AG04450 (cell line): ENCODE measurements around the gene ALDH3A1. TPM values are rescaled to one million over a fixed set of nuclear protein-coding genes. Genes with fewer than 3 reads are reported as not detected.

ENCODE experiments used
- CTCF ChIA-PET: fragments of 300-600, 350-600 bp; formaldehyde crosslinking; extraction: SDS; loops from one replicate; lab custom pipeline; 2022; ENCODE audit warnings: antibody characterized with exemption, inconsistent platforms; lab: Charles Lee
- POLR2A ChIA-PET: fragments of 350-600 bp; formaldehyde crosslinking; extraction: SDS; loops from one replicate; lab custom pipeline; 2021; ENCODE audit warnings: antibody characterized with exemption, inconsistent platforms; lab: Yijun Ruan, JAX
- DNase-seq: peaks from one replicate; pipeline ENCODE4 v3.0.0-alpha.2; 2011; ENCODE audit warnings: low read depth, low spot score
- H3K27ac ChIP-seq: one replicate; pipeline ENCODE4 v1.5.1; 2012; ENCODE audit warnings: low read depth, low read length, control low read depth
- H3K27me3 ChIP-seq: one replicate; pipeline ENCODE4 v1.6.0; 2012; ENCODE audit warnings: low read length; ENCODE audit not compliant: control insufficient read depth, insufficient read depth
- H3K4me3 ChIP-seq: 2 replicates; pipeline ENCODE4 v1.5.1; 2011; ENCODE audit warnings: mild to moderate bottlenecking, low read depth, low read length, control low read depth
- H3K9me3 ChIP-seq: 2 replicates; pipeline ENCODE4 v1.5.1; 2012; ENCODE audit warnings: low read length; ENCODE audit not compliant: control insufficient read depth, insufficient read depth
- polyA plus RNA-seq: library from polyadenylated mRNA; depleted of rRNA; stranded (reverse); fragments of >200 nt; gene quantifications from 2 replicates; pipeline ENCODE4 v1.2.3, GENCODE V29; 2011
- TF ChIP-seq, protein P1 (sequence below): IDR thresholded peaks from 2 replicates; pipeline ENCODE4 v1.5.1; 2011; ENCODE audit warnings: low read depth, low read length, control low read depth, inconsistent platforms

The ALDH3A1 gene
- polyA plus RNA-seq, 1 experiment, result 1.7 TPM

DNA sequence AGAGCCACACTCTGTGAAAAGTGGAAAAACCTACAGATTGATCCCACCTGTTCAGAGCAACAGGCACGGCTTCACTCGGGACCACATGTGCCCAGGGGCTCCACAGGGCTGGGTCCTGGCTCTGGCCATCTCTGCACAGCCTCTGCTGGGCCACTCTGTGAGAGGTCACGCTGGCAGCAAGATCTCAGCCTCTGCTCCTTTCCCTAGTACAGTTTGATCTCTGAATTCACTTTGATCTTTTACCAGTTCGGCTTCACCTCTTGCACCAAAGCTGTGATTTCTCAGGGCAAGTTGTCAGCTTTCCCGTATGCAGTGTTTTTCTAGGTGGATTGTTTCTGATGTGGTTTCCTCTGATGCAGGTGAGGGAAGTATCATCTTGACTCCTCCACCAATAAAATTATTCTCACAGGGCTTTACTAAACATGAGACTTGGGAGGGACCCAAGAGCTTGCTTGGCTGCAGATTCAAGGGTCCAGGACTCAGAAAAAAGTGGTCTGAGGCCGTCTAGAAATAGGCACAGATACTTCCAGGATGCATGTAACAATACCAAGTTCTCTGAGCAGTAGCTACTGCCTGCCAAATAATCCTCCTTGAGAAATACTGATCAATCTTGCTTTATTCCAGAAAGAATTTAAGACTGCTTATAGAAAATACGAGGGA, 24.0 kb upstream of the ALDH3A1 start:
- CTCF ChIA-PET, result interaction anchor here (0.8 to 1.3 kb wide), 3 partner anchors 10 to 259 kb away, joined by 3 to 4 read pairs (median 3); no protein-coding TSS in a partner anchor
- DNase-seq, result no peak
- Histone ChIP-seq H3K27me3 (no peaks in the 10 kb centered on the region), H3K27ac (no peak overlapping the region), H3K9me3 (no peaks in the 10 kb centered on the region), H3K4me3 (no peak overlapping the region)
- TF ChIP-seq, protein P1, sequence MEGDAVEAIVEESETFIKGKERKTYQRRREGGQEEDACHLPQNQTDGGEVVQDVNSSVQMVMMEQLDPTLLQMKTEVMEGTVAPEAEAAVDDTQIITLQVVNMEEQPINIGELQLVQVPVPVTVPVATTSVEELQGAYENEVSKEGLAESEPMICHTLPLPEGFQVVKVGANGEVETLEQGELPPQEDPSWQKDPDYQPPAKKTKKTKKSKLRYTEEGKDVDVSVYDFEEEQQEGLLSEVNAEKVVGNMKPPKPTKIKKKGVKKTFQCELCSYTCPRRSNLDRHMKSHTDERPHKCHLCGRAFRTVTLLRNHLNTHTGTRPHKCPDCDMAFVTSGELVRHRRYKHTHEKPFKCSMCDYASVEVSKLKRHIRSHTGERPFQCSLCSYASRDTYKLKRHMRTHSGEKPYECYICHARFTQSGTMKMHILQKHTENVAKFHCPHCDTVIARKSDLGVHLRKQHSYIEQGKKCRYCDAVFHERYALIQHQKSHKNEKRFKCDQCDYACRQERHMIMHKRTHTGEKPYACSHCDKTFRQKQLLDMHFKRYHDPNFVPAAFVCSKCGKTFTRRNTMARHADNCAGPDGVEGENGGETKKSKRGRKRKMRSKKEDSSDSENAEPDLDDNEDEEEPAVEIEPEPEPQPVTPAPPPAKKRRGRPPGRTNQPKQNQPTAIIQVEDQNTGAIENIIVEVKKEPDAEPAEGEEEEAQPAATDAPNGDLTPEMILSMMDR, result no peak
- POLR2A ChIA-PET, result no interaction called here

DNA sequence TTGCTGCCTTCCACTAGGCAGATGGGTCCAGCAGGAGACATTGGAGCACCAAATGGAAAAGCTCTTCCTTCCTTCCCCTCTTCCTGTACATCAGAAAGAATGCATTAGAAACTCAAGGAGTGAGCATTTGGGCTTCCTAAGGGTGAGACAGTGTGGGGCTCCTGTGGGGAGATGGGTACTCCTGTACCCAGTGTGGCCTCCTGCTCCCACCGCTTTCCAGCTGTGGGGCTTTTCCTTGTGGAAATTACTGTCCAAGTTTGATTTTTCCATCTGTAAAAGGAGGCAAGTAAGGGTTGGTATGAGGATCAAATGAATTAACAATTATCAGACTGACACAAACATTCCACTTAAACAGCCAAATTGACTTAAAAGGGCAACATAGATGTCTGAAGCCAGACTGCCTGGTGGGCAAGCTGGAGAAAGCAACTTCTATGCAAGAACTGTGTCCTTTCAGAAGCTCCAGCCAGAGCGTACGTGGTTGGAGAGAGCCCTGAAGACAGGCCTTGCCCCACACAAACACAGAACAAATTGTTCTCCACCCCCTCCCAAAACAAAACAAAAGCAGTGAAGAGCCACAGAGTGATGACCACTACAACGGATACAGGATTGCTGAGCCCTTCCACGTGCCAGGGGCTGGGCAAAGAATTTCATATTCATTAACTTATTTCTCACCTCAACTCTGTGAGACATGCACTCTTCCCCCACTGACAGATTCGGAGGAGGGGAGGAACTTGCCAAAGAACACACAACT, 23.1 kb upstream of the ALDH3A1 start:
- Histone ChIP-seq H3K4me3 (no peak overlapping the region), H3K9me3 (no peaks in the 10 kb centered on the region), H3K27ac (no peak overlapping the region), H3K27me3 (no peaks in the 10 kb centered on the region)
- no peak for DNase-seq
- ChIA-PET CTCF (interaction anchor here (1.1 kb wide), 2 partner anchors 9 to 258 kb away, joined by 3 read pairs; no protein-coding TSS in a partner anchor), POLR2A (interaction anchor here (0.8 kb wide), 1 partner anchor 28 kb away, joined by 3 read pairs; no protein-coding TSS in a partner anchor)
- TF ChIP-seq, protein P1, result no peak

DNA sequence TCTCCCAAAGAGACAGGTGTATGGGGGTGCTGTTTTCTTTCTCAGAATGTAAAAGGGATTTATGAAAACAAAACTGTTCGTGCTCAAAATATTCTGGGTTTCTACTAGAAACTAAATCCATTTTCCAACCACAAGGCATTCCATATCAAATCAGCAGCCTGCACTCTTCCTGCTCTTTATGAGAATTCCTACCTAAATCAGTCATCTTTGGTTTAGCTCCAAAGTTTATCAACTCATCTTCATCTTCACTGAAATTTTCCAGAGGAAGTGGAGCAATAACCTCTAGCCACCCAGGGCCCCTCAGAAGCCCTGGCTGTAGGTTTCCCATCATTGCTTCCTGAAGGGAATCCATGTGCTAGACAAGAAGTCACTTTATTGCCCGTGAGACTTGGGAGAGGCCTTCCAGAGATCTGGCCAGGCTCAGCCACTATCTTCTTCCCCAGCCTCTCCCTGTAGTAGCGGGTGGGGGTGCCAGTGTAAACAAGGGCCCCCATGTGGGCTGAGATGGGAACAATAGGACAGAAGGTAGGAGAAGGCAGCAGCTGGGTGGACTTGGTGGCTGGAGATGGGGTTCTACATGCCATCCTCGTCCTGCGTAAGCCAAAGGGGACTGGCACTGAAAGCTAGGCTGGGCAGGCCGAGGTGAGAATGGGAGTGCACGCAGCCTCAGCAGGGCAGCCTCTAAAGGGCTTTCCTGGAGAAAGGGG, 22.0 kb upstream of the ALDH3A1 start:
- POLR2A ChIA-PET, result interaction anchor here (0.8 kb wide), 1 partner anchor 29 kb away, joined by 3 read pairs; no protein-coding TSS in a partner anchor
- no peaks in the 10 kb centered on the region for H3K9me3 ChIP-seq
- H3K27me3 ChIP-seq, result no peaks in the 10 kb centered on the region
- TF ChIP-seq, protein P1, result no peak
- CTCF ChIA-PET, result interaction anchor here (1.1 to 9.9 kb wide), 5 partner anchors 11 to 407 kb away, joined by 3 to 174 read pairs (median 4); partner anchors contain the start of gene B9D1
- peak; percentile 10 for DNase-seq
- peak overlapping the region; percentile 59 for H3K27ac ChIP-seq
- no peak overlapping the region for H3K4me3 ChIP-seq

DNA sequence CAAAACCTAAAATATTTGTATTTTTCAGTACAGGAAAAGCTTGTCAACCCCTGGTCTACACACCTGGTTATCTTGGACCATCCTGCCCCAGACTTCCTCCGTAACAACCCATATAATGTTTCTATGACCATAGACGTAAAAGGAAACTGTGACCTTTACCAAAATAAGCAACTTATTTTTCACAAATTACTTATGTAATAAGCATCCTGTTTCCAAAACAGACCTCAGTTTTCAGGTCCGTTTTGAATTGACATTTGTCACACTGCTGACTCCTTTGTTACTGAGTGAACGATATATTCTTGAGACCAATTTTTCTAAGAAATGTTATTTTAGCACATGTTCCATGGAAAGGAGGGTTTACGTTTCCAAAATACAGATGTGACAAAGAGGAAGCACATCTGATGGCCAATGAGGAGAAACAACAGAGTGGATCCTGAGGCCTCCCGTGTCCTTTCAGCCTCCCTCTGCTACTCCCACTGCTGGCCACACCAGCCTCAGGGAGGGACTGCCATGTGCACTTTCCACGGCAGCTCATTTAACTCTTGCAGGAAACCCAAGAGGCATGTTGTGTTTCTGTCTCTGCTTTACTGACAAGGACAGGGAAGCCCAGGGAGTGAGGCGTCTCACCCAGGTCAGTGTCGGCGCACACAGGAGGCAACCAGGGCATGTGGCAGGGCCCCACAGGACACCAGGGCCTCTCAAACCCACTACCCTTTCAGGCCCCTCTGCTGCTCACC, 20.1 kb upstream of the ALDH3A1 start:
- H3K9me3 ChIP-seq, result no peaks in the 10 kb centered on the region
- no peak for DNase-seq
- TF ChIP-seq, protein P1, result no peak
- ChIA-PET CTCF (interaction anchor here (7.6 to 9.9 kb wide), 2 partner anchors 257 to 404 kb away, joined by 97 to 174 read pairs; partner anchors contain the start of gene B9D1), POLR2A (no interaction called here)
- H3K4me3 ChIP-seq, result no peak overlapping the region
- no peaks in the 10 kb centered on the region for H3K27me3 ChIP-seq
- H3K27ac ChIP-seq, result no peak overlapping the region
